H1 (cell line): Measurements from ENCODE around the gene MNAT1. TPM values are rescaled to one million over a fixed set of nuclear protein-coding genes. Genes with fewer than 3 reads are reported as not detected.

Source experiments
- CTCF ChIA-PET: fragments of 300-600 bp; sonication (Branson Sonifier 250); formaldehyde crosslinking; loops from one replicate; lab custom pipeline; 2021; ENCODE audit not compliant: partially characterized antibody; lab: Charles Lee
- POLR2A ChIA-PET: fragments of 300-600 bp; sonication (Branson Sonifier 250); formaldehyde crosslinking; loops from one replicate; lab custom pipeline; 2021; ENCODE audit warnings: inconsistent platforms; ENCODE audit not compliant: partially characterized antibody; lab: Charles Lee
- DNase-seq, 2 experiments: peaks; one replicate each; pipeline versions ENCODE4 v3.0.0 to v3.0.0-alpha.2; 2010 to 2022; ENCODE audit warnings: low spot score in 2 of 2, low read depth in 1 of 2, mixed read lengths in 1 of 2
- FAIRE-seq: peaks from 2 replicates; lab custom pipeline; 2011; peaks lifted over from hg19 to GRCh38; lab: Jason Lieb, UNC
- H2AFZ ChIP-seq: 2 replicates; pipeline ENCODE4 v1.8.1; 2012; ENCODE audit warnings: low read length, inconsistent platforms
- H2AK5ac ChIP-seq: 2 replicates; pipeline ENCODE4 v1.6.1; 2013; ENCODE audit warnings: low read depth, low read length
- H2BK120ac ChIP-seq: replicated peaks from 2 replicates; pipeline ENCODE3; 2013; ENCODE audit warnings: low read depth, low read length, inconsistent platforms
- H2BK12ac ChIP-seq: 2 replicates; pipeline ENCODE4 v1.6.1; 2013; ENCODE audit warnings: low read depth, low read length
- H2BK15ac ChIP-seq: 2 replicates; pipeline ENCODE4 v1.6.1; 2013; ENCODE audit warnings: low read length
- H2BK20ac ChIP-seq: 2 replicates; pipeline ENCODE4 v1.6.1; 2013; ENCODE audit warnings: low read length
- H2BK5ac ChIP-seq: 2 replicates; pipeline ENCODE4 v1.6.1; 2013; ENCODE audit warnings: low read depth, low read length
- H3K14ac ChIP-seq: 2 replicates; pipeline ENCODE4 v1.6.1; 2013; ENCODE audit warnings: inconsistent platforms; ENCODE audit not compliant: insufficient read length
- H3K18ac ChIP-seq: 2 replicates; pipeline ENCODE4 v1.6.1; 2013; ENCODE audit warnings: low read length; ENCODE audit errors: extremely low read depth
- H3K23ac ChIP-seq: 2 replicates; pipeline ENCODE4 v1.6.1; 2013; ENCODE audit warnings: inconsistent platforms; ENCODE audit not compliant: insufficient read length
- H3K23me2 ChIP-seq: 2 replicates; pipeline ENCODE4 v1.6.1; 2013; ENCODE audit warnings: low read depth, low read length
- H3K27ac ChIP-seq: 2 replicates; pipeline ENCODE4 v1.6.1; 2011; ENCODE audit warnings: low read depth, low read length, inconsistent platforms
- H3K27me3 ChIP-seq, 4 experiments: replicated peaks in 1 of 4; 1 replicate in 1 of 4; 2 replicates in 3 of 4; pipeline versions ENCODE4 v1.6.1 to v1.8.1; 2011 to 2013; ENCODE audit warnings: low read length in 3 of 4, mild to moderate bottlenecking in 3 of 4, inconsistent platforms in 2 of 4, mixed read lengths in 2 of 4, moderate library complexity in 1 of 4; ENCODE audit not compliant: control insufficient read depth in 3 of 4, insufficient read depth in 3 of 4; ENCODE audit errors: extremely low read depth in 1 of 4
- H3K36me3 ChIP-seq, 4 experiments: 2 replicates each; pipeline versions ENCODE4 v1.6.1 to v1.8.1; 2011 to 2013; ENCODE audit warnings: mild to moderate bottlenecking in 4 of 4, low read length in 3 of 4, moderate library complexity in 2 of 4, control low read depth in 1 of 4, inconsistent platforms in 1 of 4; ENCODE audit not compliant: insufficient read depth in 4 of 4, control insufficient read depth in 2 of 4
- H3K4ac ChIP-seq: replicated peaks from 2 replicates; pipeline ENCODE3; 2013; ENCODE audit warnings: low read length, low read depth, mixed read lengths, inconsistent platforms; ENCODE audit not compliant: insufficient read length
- H3K4me1 ChIP-seq, 4 experiments: replicated peaks in 1 of 4; 1 replicate in 1 of 4; 2 replicates in 3 of 4; pipeline versions ENCODE4 v1.6.1 to v1.8.1; 2011 to 2013; ENCODE audit warnings: low read length in 3 of 4, inconsistent platforms in 2 of 4, mixed read lengths in 1 of 4; ENCODE audit not compliant: insufficient read depth in 4 of 4, control insufficient read depth in 3 of 4
- H3K4me2 ChIP-seq, 2 experiments: 2 replicates each; pipeline versions ENCODE4 v1.6.1 to v1.8.1; 2011 to 2013; ENCODE audit warnings: low read depth in 2 of 2, low read length in 2 of 2, control low read depth in 1 of 2, inconsistent platforms in 1 of 2, mild to moderate bottlenecking in 1 of 2; ENCODE audit not compliant: insufficient read depth in 1 of 2
- H3K4me3 ChIP-seq, 4 experiments: fragments of 200-600, 300-600 bp in 1 of 4; sonication (generic), shearing (Covaris generic), sonication (Bioruptor Twin) in 1 of 4; 2 replicates each; pipeline versions ENCODE4 v1.5.1 to v1.8.1; 2011 to 2016; ENCODE audit warnings: low read length in 4 of 4, low read depth in 3 of 4, control low read depth in 2 of 4, inconsistent platforms in 2 of 4, mild to moderate bottlenecking in 2 of 4, mixed read lengths in 1 of 4, moderate library complexity in 1 of 4; ENCODE audit not compliant: insufficient read depth in 2 of 4; ENCODE audit errors: extremely low read depth in 1 of 4
- H3K56ac ChIP-seq: replicated peaks from 2 replicates; pipeline ENCODE3; 2013; ENCODE audit warnings: low read depth, mild to moderate bottlenecking, mixed read lengths, low read length, inconsistent platforms; ENCODE audit not compliant: insufficient read length
- H3K79me1 ChIP-seq: 2 replicates; pipeline ENCODE4 v1.6.1; 2013; ENCODE audit warnings: low read depth, low read length, control low read depth
- H3K79me2 ChIP-seq, 2 experiments: 2 replicates each; pipeline versions ENCODE4 v1.6.1 to v1.8.1; 2012 to 2013; ENCODE audit warnings: low read length in 2 of 2, mild to moderate bottlenecking in 2 of 2, inconsistent platforms in 1 of 2; ENCODE audit not compliant: insufficient read depth in 2 of 2, control insufficient read depth in 1 of 2
- H3K9ac ChIP-seq, 4 experiments: replicated peaks in 1 of 4; 1 replicate in 1 of 4; 2 replicates in 3 of 4; pipeline versions ENCODE4 v1.6.1 to v1.8.1; 2011 to 2013; ENCODE audit warnings: low read depth in 3 of 4, low read length in 3 of 4, control low read depth in 2 of 4, mild to moderate bottlenecking in 2 of 4, moderate library complexity in 2 of 4, inconsistent platforms in 1 of 4; ENCODE audit errors: extremely low read depth in 1 of 4
- H3K9me3 ChIP-seq, 2 experiments: 2 replicates each; pipeline versions ENCODE4 v1.6.1 to v1.8.1; 2012 to 2013; ENCODE audit warnings: mild to moderate bottlenecking in 2 of 2, moderate library complexity in 2 of 2, control low read depth in 1 of 2, inconsistent platforms in 1 of 2, low read depth in 1 of 2, low read length in 1 of 2, mixed read lengths in 1 of 2; ENCODE audit not compliant: insufficient read depth in 2 of 2
- H4K20me1 ChIP-seq, 2 experiments: replicated peaks in 1 of 2; 2 replicates each; pipeline versions ENCODE3 to v1.8.1; 2011 to 2013; ENCODE audit warnings: inconsistent platforms in 2 of 2, low read length in 2 of 2, mild to moderate bottlenecking in 1 of 2; ENCODE audit not compliant: insufficient read depth in 2 of 2, control insufficient read depth in 1 of 2
- H4K5ac ChIP-seq: 2 replicates; pipeline ENCODE4 v1.6.1; 2013; ENCODE audit warnings: low read length, low read depth, mixed read lengths, inconsistent platforms; ENCODE audit not compliant: insufficient read length
- H4K8ac ChIP-seq: 2 replicates; pipeline ENCODE4 v1.8.0; 2013; ENCODE audit warnings: mild to moderate bottlenecking, moderate library complexity, low read length, inconsistent platforms; ENCODE audit not compliant: insufficient read depth; ENCODE audit errors: extremely low read depth
- H4K91ac ChIP-seq: replicated peaks from 2 replicates; pipeline ENCODE3; 2013; ENCODE audit warnings: low read length, mixed read lengths, inconsistent platforms; ENCODE audit not compliant: insufficient read length
- SP2 ChIP-seq: IDR thresholded peaks from 2 replicates; pipeline ENCODE4 v1.6.1; 2012; ENCODE audit warnings: mild to moderate bottlenecking, low read length, inconsistent platforms
- polyA plus RNA-seq, 7 experiments: library from polyadenylated mRNA; depleted of rRNA in 3 of 7; stranded (reverse) in 5 of 7; unstranded in 2 of 7; fragments of >200 nt in 5 of 7; fragments of 200-250 nt in 2 of 7; gene quantifications; 1 replicate in 5 of 7; 2 replicates in 1 of 7; 4 replicates in 1 of 7; pipeline versions ENCODE4 v1.2.1 to v1.2.3, GENCODE V29; 2011 to 2013; ENCODE audit warnings: missing spikeins in 2 of 7, mixed read lengths in 2 of 7
- total RNA-seq: library from RNA; stranded (reverse); fragmentation: NEBNext Ultra II Directional; extraction: Animal tissue kit (Norgen Biotek cat#: 25700); gene quantifications from 2 replicates; pipeline ENCODE4 v1.2.1, GENCODE V29; 2021

Gene MNAT1
- total and polyA plus RNA-seq, 2 of the 8 experiments (the other 6 are each of a cell fraction or from before 2014, with no cell fraction given) = 34.7 to 52.1 TPM

GRCh38 chr14:60867503-60868172 lies 133.1 kb downstream of the MNAT1 start:
- no peaks in the 10 kb centered on the region for H3K79me1 ChIP-seq
- FAIRE-seq (no peak), DNase-seq (no peak)
- ChIA-PET CTCF (no interaction called here), POLR2A (interaction anchor here (1.1 kb wide), 1 partner anchor 12 kb away, joined by 3 read pairs; no protein-coding TSS in a partner anchor)
- H3K27ac ChIP-seq = no peak overlapping the region
- no peak overlapping the region for H2BK12ac ChIP-seq
- H3K9me3 ChIP-seq = no peaks in the 10 kb centered on the region
- H3K14ac ChIP-seq = no peak overlapping the region
- H3K79me2 ChIP-seq = no peaks in the 10 kb centered on the region
- H3K4me3 ChIP-seq = no peak overlapping the region
- no peak overlapping the region for H3K23ac ChIP-seq
- H4K8ac ChIP-seq = no peak overlapping the region
- no peaks in the 10 kb centered on the region for H4K20me1 ChIP-seq
- no peak for TF ChIP-seq SP2
- no peaks in the 10 kb centered on the region; the same call in 1 of the 2 replicates for H3K23me2 ChIP-seq
- no peaks in the 10 kb centered on the region for H3K4me1 ChIP-seq
- H4K91ac ChIP-seq = no peak overlapping the region
- no peak overlapping the region for H4K5ac ChIP-seq
- no peak overlapping the region for H2BK15ac ChIP-seq
- no peak overlapping the region for H2AK5ac ChIP-seq
- no peak overlapping the region for H3K18ac ChIP-seq
- no peak overlapping the region for H3K9ac ChIP-seq
- no peak overlapping the region for H3K4ac ChIP-seq
- no peak overlapping the region for H3K4me2 ChIP-seq
- no peaks in the 10 kb centered on the region for H3K27me3 ChIP-seq
- no peak overlapping the region for H2AFZ ChIP-seq
- H2BK5ac ChIP-seq = no peak overlapping the region
- no peak overlapping the region for H2BK120ac ChIP-seq
- no peak overlapping the region for H3K56ac ChIP-seq
- H2BK20ac ChIP-seq = no peak overlapping the region
- H3K36me3 ChIP-seq = no peaks in the 10 kb centered on the region
